Measurements from ENCODE around the gene CCDC27.

DNA sequence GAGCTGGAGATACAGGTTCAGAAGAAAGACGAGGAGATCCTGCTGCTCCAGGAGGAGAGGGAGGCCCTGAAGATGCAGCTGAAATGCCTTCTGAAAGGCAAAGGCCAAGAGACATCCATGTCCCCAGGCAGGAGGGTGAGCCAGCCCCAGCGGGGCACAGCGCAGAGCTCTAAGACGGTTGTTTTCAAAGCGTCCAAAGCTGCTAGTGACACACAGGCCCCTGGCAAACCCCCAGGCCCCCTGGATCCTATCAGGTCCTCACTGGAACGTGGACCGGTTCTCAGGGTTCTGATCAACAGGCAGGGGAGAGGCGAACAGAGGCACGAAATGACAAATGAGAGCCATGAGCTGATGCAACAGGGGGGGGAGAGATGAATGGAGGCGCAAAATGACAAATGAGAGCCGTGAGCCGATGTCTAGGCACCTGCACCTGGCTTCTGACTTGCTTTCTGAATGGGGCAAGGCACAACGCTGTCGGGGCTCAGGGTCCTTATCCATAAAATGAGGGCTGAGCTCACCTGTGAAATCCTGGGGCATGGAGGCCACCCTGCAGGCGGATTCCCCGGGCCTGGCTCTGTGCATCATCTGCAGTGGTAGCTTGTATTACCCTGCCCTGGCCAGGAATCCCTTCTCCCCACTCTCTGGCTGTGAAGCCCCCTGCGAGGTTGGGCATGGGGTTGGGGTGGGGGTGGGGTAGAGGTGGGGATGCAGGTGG, 9.2 kb downstream of the CCDC27 start:
- TF ChIP-seq EZH2 (IDR thresholded peaks at IDR 0.05; ENCODE audit: low read depth), result no peak
- TF ChIP-seq, protein P1, sequence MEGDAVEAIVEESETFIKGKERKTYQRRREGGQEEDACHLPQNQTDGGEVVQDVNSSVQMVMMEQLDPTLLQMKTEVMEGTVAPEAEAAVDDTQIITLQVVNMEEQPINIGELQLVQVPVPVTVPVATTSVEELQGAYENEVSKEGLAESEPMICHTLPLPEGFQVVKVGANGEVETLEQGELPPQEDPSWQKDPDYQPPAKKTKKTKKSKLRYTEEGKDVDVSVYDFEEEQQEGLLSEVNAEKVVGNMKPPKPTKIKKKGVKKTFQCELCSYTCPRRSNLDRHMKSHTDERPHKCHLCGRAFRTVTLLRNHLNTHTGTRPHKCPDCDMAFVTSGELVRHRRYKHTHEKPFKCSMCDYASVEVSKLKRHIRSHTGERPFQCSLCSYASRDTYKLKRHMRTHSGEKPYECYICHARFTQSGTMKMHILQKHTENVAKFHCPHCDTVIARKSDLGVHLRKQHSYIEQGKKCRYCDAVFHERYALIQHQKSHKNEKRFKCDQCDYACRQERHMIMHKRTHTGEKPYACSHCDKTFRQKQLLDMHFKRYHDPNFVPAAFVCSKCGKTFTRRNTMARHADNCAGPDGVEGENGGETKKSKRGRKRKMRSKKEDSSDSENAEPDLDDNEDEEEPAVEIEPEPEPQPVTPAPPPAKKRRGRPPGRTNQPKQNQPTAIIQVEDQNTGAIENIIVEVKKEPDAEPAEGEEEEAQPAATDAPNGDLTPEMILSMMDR (conservative IDR thresholded peaks at IDR 0.05), result no peak

Data from PC-9 (cell line).